ENCODE measurements around the gene TRERF1.

- TF ChIP-seq CTCF (conservative IDR thresholded peaks at IDR 0.05; ENCODE audit: low read depth, low read length) (no peak), EZH2 (IDR thresholded peaks at IDR 0.05; ENCODE audit: low read length, unreplicated experiment) (no peak), EZH2phosphoT487 (IDR thresholded peaks at IDR 0.05; ENCODE audit: borderline replicate concordance, low read length) (no peak)
These were observed 144.6 kb downstream of the TRERF1 start for GRCh38 chr6:42307141-42307470.
